ENCODE measurements around the gene GOLGA8A. TPM values are rescaled to one million over a fixed set of nuclear protein-coding genes. Genes with fewer than 3 reads are reported as not detected.
"Not testable (repeated sequence)": the region's sequence is repeated elsewhere in the genome, so short reads cannot be mapped to it uniquely, and the experiment has no call there.

Gene GOLGA8A
- polyA plus RNA-seq, 2 of the 4 experiments (the other 2 are of a cell fraction) = 11.7 to 15.6 TPM

GRCh38 chr15:34434627-34435305 is 2.8 kb downstream of the GOLGA8A start:
- Histone ChIP-seq H3K4me1 (no peaks in the 10 kb centered on the region), H3K4me2 (no peak overlapping the region), H3K9me3 (no peaks in the 10 kb centered on the region), H3K4me3 (no peak overlapping the region), H3K27ac (no peak overlapping the region)
- TF ChIP-seq HEYL (CRISPR knock-in tag; IDR thresholded peaks at IDR 0.05) (no peak), CHD4 (IDR thresholded peaks at IDR 0.05; ENCODE audit: borderline replicate concordance) (no peak), CTCF (IDR thresholded peaks at IDR 0.05) (no peak), KDM5A (IDR thresholded peaks at IDR 0.05) (no peak), HOXB5 (CRISPR knock-in tag; IDR thresholded peaks at IDR 0.05) (no peak), USF2 (IDR thresholded peaks at IDR 0.05) (no peak), PBX3 (IDR thresholded peaks at IDR 0.05) (no peak), MYC (IDR thresholded peaks at IDR 0.05; ENCODE audit: borderline replicate concordance, low read length) (no peak), GATA3 (IDR thresholded peaks at IDR 0.05; ENCODE audit: borderline replicate concordance) (no peak), EHMT2 (IDR thresholded peaks at IDR 0.05; ENCODE audit: low read depth) (no peak), SMC3 (IDR thresholded peaks at IDR 0.05) (no peak), EHF (CRISPR knock-in tag; IDR thresholded peaks at IDR 0.05) (no peak), RCOR1 (IDR thresholded peaks at IDR 0.05; ENCODE audit: low read depth, low read length) (no peak), REST (IDR thresholded peaks at IDR 0.05) (no peak), ZSCAN20 (CRISPR knock-in tag; IDR thresholded peaks at IDR 0.05) (no peak), RARB (CRISPR knock-in tag; IDR thresholded peaks at IDR 0.05) (no peak), HOXB13 (CRISPR knock-in tag; IDR thresholded peaks at IDR 0.05; ENCODE audit: low read depth) (no peak), BHLHE40 (IDR thresholded peaks at IDR 0.05; ENCODE audit: low read depth, low read length) (no peak), NR3C1 (IDR thresholded peaks at IDR 0.05) (no peak)
- no peak for DNase-seq (ENCODE audit: low read depth in 1 of 2, low spot score in 1 of 2)
- 88% methylated on average over 20 of the region's 20 CpGs for WGBS (ENCODE audit: missing lambda C conversion rate)
- ATAC-seq = no peak
- CTCF ChIA-PET = interaction anchor here (0.6 to 1.1 kb wide), 3 partner anchors 15 to 343 kb away, joined by 3 to 4 read pairs (median 4); partner anchors contain the start of gene LPCAT4
- no peak for FAIRE-seq
- POLR2A ChIA-PET = no interaction called here

- H3K4me3 ChIP-seq; FAIRE-seq; DNase-seq (ENCODE audit: low read depth in 1 of 2, low spot score in 1 of 2); CTCF ChIA-PET; H3K27ac ChIP-seq; POLR2A ChIA-PET; ATAC-seq; H3K9me3 ChIP-seq; H3K4me2 ChIP-seq; H3K4me1 ChIP-seq: not testable (repeated sequence)
- WGBS (ENCODE audit: missing lambda C conversion rate) = 64% methylated on average over 10 of the region's 11 CpGs
Measured at GRCh38 chr15:34433956-34434626, 3.5 kb downstream of the GOLGA8A start.

GRCh38 chr15:34430642-34431041 is 7.0 kb downstream of the GOLGA8A start:
- CTCF ChIA-PET; H3K9me3 ChIP-seq; FAIRE-seq; POLR2A ChIA-PET; H3K27ac ChIP-seq; H3K4me2 ChIP-seq; H3K4me1 ChIP-seq; DNase-seq (ENCODE audit: low read depth in 1 of 2, low spot score in 1 of 2); H3K4me3 ChIP-seq: not testable (repeated sequence)
- WGBS (ENCODE audit: missing lambda C conversion rate) = 43% methylated on average over 8 of the region's 8 CpGs
- peak; percentile 27 to 31; a peak in 4 of 6 replicates for ATAC-seq

GRCh38 chr15:34423425-34424090 is 14.1 kb downstream of the GOLGA8A start:
- POLR2A ChIA-PET; DNase-seq (ENCODE audit: low read depth in 1 of 2, low spot score in 1 of 2); H3K4me1 ChIP-seq; H3K27ac ChIP-seq; H3K4me3 ChIP-seq; H3K9me3 ChIP-seq; CTCF ChIA-PET; H3K4me2 ChIP-seq: not testable (repeated sequence)
- FAIRE-seq = peak; percentile 93
- 64% methylated on average over 4 of the region's 6 CpGs for WGBS (ENCODE audit: missing lambda C conversion rate)
- peak in 1 of 2 experiments; percentile 26; a peak in 1 of 6 replicates for ATAC-seq
